Subcutaneous abdominal adipose tissue (tissue), 5 donors: ENCODE measurements around the gene SDK2.

ENCODE experiments used
- H3K27ac ChIP-seq: one replicate; pipeline ENCODE4 v1.7.0; 2013; ENCODE audit warnings: low read depth, mild to moderate bottlenecking, inconsistent platforms, low read length, moderate library complexity
- H3K27me3 ChIP-seq, 5 donors: one replicate each; pipeline ENCODE4 v1.7.0; 2013; ENCODE audit warnings: low read length in 5 of 5, inconsistent platforms in 1 of 5; ENCODE audit not compliant: control insufficient read depth in 5 of 5, insufficient read depth in 4 of 5
- H3K36me3 ChIP-seq, 5 donors: one replicate each; pipeline ENCODE4 v1.7.0; 2013; ENCODE audit warnings: low read length in 5 of 5; ENCODE audit not compliant: control insufficient read depth in 5 of 5, insufficient read depth in 5 of 5
- H3K4me1 ChIP-seq, 5 donors: one replicate each; pipeline ENCODE4 v1.7.0; 2013; ENCODE audit warnings: low read length in 5 of 5, mild to moderate bottlenecking in 3 of 5, moderate library complexity in 1 of 5; ENCODE audit not compliant: control insufficient read depth in 5 of 5, insufficient read depth in 5 of 5
- H3K4me3 ChIP-seq, 5 donors: one replicate each; pipeline ENCODE4 v1.7.0; 2013; ENCODE audit warnings: low read length in 5 of 5, low read depth in 1 of 5
- H3K9ac ChIP-seq, 5 donors: one replicate each; pipeline ENCODE4 v1.7.0; 2013; ENCODE audit warnings: low read length in 5 of 5, mild to moderate bottlenecking in 4 of 5, moderate library complexity in 3 of 5
- H3K9me3 ChIP-seq, 5 donors: one replicate each; pipeline ENCODE4 v1.7.0; 2013; ENCODE audit warnings: low read length in 5 of 5; ENCODE audit not compliant: control insufficient read depth in 5 of 5
- donor health status: healthy.
- donor health status: healthy.
- donor health status: healthy.
- donor health status: healthy.
- donor health status: healthy.

SDK2 gene

GRCh38 chr17:73547790-73548189, 96.5 kb downstream of the SDK2 start:
- Histone ChIP-seq H3K9me3 (no peaks in the 10 kb centered on the region), H3K4me3 (no peak overlapping the region), H3K27ac (no peak overlapping the region), H3K36me3 (no peaks in the 10 kb centered on the region), H3K27me3 (peaks cover 7 to 38% (median 32%) of the 10 kb centered on the region in 5 donors), H3K4me1 (no peaks in the 10 kb centered on the region), H3K9ac (no peak overlapping the region)

DNA sequence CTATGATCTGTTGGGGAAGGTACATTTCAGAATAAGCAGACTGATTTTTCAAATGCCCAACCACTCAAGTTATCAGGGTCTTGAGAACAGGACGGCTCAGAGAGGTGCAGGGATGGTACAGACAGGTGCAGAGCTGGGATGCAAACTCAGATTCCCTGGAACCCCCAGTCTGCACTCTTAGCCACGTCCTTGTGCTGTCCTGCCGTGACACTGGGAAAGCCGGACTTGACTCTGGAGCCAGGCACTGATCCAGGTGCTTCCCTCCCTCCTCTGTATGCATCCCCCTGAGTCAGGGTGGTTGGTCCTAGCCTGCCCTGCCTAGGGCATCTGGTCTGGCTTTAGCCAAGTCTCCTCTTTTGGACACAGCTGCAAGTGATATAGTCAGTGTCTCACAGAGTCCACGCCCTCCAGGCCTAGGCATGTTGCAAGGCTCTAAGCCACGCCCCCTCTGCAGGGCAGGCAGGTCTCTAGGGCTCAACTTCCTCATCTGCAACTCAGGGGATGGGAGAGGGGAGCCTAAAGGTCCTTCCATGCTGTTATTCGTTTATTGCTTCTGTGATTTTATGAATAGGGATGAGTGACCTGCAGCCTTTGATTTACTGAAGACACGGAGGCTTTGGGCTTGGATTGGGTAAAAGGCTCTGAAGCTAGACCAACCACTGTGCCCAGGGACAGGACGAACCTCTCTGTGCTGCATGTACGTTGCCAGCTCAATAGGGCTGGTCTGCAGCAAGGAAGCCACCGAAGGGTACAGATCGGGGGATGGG, 97.3 kb downstream of the SDK2 start:
- H3K27ac ChIP-seq, result no peak overlapping the region
- H3K4me1 ChIP-seq, result no peaks in the 10 kb centered on the region
- H3K36me3 ChIP-seq, result no peaks in the 10 kb centered on the region
- no peak overlapping the region for H3K4me3 ChIP-seq
- no peaks in the 10 kb centered on the region for H3K9me3 ChIP-seq
- no peak overlapping the region for H3K9ac ChIP-seq
- H3K27me3 ChIP-seq, result peaks cover 4 to 37% (median 27%) of the 10 kb centered on the region in 5 donors

- Histone ChIP-seq H3K4me1 (no peaks in the 10 kb centered on the region), H3K9ac (no peak overlapping the region), H3K36me3 (no peaks in the 10 kb centered on the region), H3K27ac (no peak overlapping the region), H3K4me3 (no peak overlapping the region), H3K27me3 (peaks cover 4 to 34% (median 20%) of the 10 kb centered on the region in 5 donors), H3K9me3 (no peaks in the 10 kb centered on the region)
Observed at GRCh38 chr17:73546114-73546513, 98.1 kb downstream of the SDK2 start.

GRCh38 chr17:73545109-73546032, 98.9 kb downstream of the SDK2 start:
- H3K4me1 ChIP-seq, result no peaks in the 10 kb centered on the region
- H3K4me3 ChIP-seq, result no peak overlapping the region
- H3K9me3 ChIP-seq, result no peaks in the 10 kb centered on the region
- H3K9ac ChIP-seq, result no peak overlapping the region
- peaks cover 4 to 33% (median 13%) of the 10 kb centered on the region in 5 donors for H3K27me3 ChIP-seq
- H3K27ac ChIP-seq, result no peak overlapping the region
- H3K36me3 ChIP-seq, result no peaks in the 10 kb centered on the region

GRCh38 chr17:73544333-73544732, 99.9 kb downstream of the SDK2 start:
- Histone ChIP-seq H3K36me3 (no peaks in the 10 kb centered on the region), H3K9ac (no peak overlapping the region), H3K27me3 (peaks cover 0 to 26% (median 10%) of the 10 kb centered on the region in 5 donors), H3K4me3 (no peak overlapping the region), H3K27ac (no peak overlapping the region), H3K4me1 (no peaks in the 10 kb centered on the region), H3K9me3 (no peaks in the 10 kb centered on the region)

DNA sequence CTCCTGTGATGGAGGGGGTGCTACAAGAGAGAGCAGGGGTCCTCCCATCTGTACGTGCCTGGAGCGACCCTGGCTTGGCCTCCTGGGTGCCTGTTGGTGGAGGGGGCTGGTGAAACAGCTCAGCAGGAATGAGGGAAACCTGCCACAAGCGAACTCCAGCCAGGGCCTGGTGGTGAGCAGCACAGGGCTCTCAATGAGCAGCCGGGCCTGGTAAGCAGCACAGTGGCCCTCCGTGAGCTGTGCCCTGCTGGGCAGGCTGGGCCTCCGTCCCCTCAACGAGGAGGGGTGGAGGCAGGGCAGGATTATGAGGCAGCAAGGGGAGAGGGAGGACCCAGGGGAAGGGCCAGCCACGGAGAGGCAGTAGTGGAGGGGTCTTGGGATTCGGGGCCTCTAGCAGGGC, 101.9 kb downstream of the SDK2 start:
- Histone ChIP-seq H3K27me3 (peaks cover 0 to 20% (median 3%) of the 10 kb centered on the region in 5 donors), H3K9ac (no peak overlapping the region), H3K4me3 (no peak overlapping the region), H3K9me3 (no peaks in the 10 kb centered on the region), H3K4me1 (no peaks in the 10 kb centered on the region), H3K27ac (no peak overlapping the region), H3K36me3 (no peaks in the 10 kb centered on the region)

DNA sequence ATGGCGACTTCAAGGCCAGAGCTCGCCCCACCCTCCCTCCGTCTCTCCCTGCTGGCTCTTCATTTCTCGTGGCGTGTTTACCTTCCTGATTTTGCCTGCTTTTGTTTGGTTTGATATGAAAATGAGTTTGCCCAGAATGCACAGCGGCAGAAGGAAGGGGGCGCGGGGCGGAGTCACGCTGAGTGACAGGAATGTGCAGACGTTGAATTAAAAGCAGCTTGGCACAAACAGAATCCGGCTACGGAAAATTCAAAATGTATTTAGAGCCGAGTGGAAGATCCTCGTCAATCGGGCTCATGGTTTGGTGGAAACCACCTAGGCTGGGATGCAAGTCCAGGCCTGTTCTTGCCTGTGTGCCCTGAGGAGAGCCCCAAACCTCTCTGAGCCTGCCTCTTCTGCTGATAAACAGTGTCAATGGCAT, 102.7 kb downstream of the SDK2 start:
- H3K4me1 ChIP-seq, result no peaks in the 10 kb centered on the region
- H3K9me3 ChIP-seq, result no peaks in the 10 kb centered on the region
- peaks cover 0 to 20% (median 3%) of the 10 kb centered on the region in 5 donors for H3K27me3 ChIP-seq
- no peak overlapping the region for H3K9ac ChIP-seq
- no peak overlapping the region for H3K4me3 ChIP-seq
- no peak overlapping the region for H3K27ac ChIP-seq
- no peaks in the 10 kb centered on the region for H3K36me3 ChIP-seq

DNA sequence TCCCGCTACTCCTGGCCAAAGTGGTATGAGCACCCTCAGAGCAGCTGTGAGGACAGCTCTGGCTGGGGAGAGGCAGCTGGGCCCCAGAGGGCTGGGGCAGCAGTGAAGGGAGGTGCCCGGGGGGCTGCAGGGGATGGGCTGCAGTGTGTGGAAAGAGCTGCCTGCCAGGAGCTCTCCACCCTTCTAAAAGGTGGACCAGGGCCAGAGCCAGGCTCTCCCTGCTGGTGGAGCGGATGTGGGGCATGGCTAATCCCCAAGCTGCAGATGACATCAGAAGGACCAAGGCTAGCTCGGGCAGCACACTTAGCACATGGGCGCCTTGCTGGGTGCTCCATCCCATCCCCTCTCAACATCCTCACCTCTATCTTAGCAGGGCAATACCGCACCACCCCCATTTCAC, 103.1 kb downstream of the SDK2 start:
- no peaks in the 10 kb centered on the region for H3K4me1 ChIP-seq
- H3K9ac ChIP-seq, result no peak overlapping the region
- H3K27me3 ChIP-seq, result peaks cover 0 to 24% (median 6%) of the 10 kb centered on the region in 5 donors
- H3K36me3 ChIP-seq, result no peaks in the 10 kb centered on the region
- no peak overlapping the region for H3K4me3 ChIP-seq
- no peaks in the 10 kb centered on the region for H3K9me3 ChIP-seq
- H3K27ac ChIP-seq, result no peak overlapping the region

GRCh38 chr17:73539166-73539565, 105.1 kb downstream of the SDK2 start:
- Histone ChIP-seq H3K4me3 (no peak overlapping the region), H3K27me3 (peaks cover 0 to 31% (median 8%) of the 10 kb centered on the region in 5 donors), H3K4me1 (peaks cover 0 to 2% (median 0%) of the 10 kb centered on the region in 5 donors), H3K36me3 (no peaks in the 10 kb centered on the region), H3K27ac (no peak overlapping the region), H3K9me3 (no peaks in the 10 kb centered on the region), H3K9ac (no peak overlapping the region)

GRCh38 chr17:73538445-73538844, 105.8 kb downstream of the SDK2 start:
- Histone ChIP-seq H3K4me1 (peaks cover 0 to 5% (median 0%) of the 10 kb centered on the region in 5 donors), H3K36me3 (no peaks in the 10 kb centered on the region), H3K9ac (no peak overlapping the region), H3K9me3 (no peaks in the 10 kb centered on the region), H3K27ac (no peak overlapping the region), H3K4me3 (no peak overlapping the region), H3K27me3 (peaks cover 0 to 28% (median 8%) of the 10 kb centered on the region in 5 donors)
